Keratinocyte (primary cell): ENCODE data around the gene PRPSAP1. TPM values are rescaled to one million over a fixed set of nuclear protein-coding genes. Genes with fewer than 3 reads are reported as not detected.

Source experiments
- DNase-seq: peaks from one replicate; pipeline ENCODE4 v3.0.0-alpha.2; 2011; ENCODE audit warnings: low read depth, missing footprints, low spot score
- FAIRE-seq: peaks from 2 replicates; lab custom pipeline; 2011; peaks lifted over from hg19 to GRCh38; lab: Jason Lieb, UNC
- H2AFZ ChIP-seq: 2 replicates; pipeline ENCODE4 v1.6.0; 2012; ENCODE audit warnings: low read length, control low read depth, inconsistent platforms; ENCODE audit not compliant: control insufficient read depth
- H3K27ac ChIP-seq: 2 replicates; pipeline ENCODE4 v1.5.1; 2011; ENCODE audit warnings: low read length; ENCODE audit not compliant: control insufficient read depth, insufficient read depth
- H3K27me3 ChIP-seq: 3 replicates; pipeline ENCODE4 v1.6.0; 2011; ENCODE audit warnings: low read length; ENCODE audit not compliant: control insufficient read depth, insufficient read depth; ENCODE audit errors: extremely low read depth
- H3K36me3 ChIP-seq, 2 experiments: 2 replicates in 1 of 2; 3 replicates in 1 of 2; pipeline ENCODE4 v1.5.1; 2011; ENCODE audit warnings: low read length in 2 of 2, mild to moderate bottlenecking in 1 of 2; ENCODE audit not compliant: control insufficient read depth in 2 of 2, insufficient read depth in 2 of 2; ENCODE audit errors: extremely low read depth in 1 of 2
- H3K4me1 ChIP-seq: 3 replicates; pipeline ENCODE4 v1.5.1; 2011; ENCODE audit warnings: low read length; ENCODE audit not compliant: control insufficient read depth, insufficient read depth; ENCODE audit errors: extremely low read depth
- H3K4me2 ChIP-seq: 3 replicates; pipeline ENCODE4 v1.6.0; 2011; ENCODE audit warnings: low read depth, low read length; ENCODE audit not compliant: control insufficient read depth, insufficient read depth; ENCODE audit errors: extremely low read depth
- H3K4me3 ChIP-seq, 3 experiments: fragments of 200-600 bp in 1 of 3; sonication (generic) in 1 of 3; 2 replicates in 2 of 3; 3 replicates in 1 of 3; pipeline ENCODE4 v1.5.1; 2011 to 2016; ENCODE audit warnings: low read length in 3 of 3, mild to moderate bottlenecking in 3 of 3, control low read depth in 2 of 3, inconsistent platforms in 1 of 3, low read depth in 1 of 3, mixed read lengths in 1 of 3, mixed run types in 1 of 3, moderate library complexity in 1 of 3; ENCODE audit not compliant: control insufficient read depth in 2 of 3, insufficient read depth in 2 of 3; ENCODE audit errors: extremely low read depth in 1 of 3
- H3K79me2 ChIP-seq: 2 replicates; pipeline ENCODE4 v1.6.0; 2012; ENCODE audit warnings: low read length; ENCODE audit not compliant: control insufficient read depth, insufficient read depth
- H3K9ac ChIP-seq: 3 replicates; pipeline ENCODE4 v1.6.0; 2011; ENCODE audit warnings: low read length; ENCODE audit not compliant: control insufficient read depth, insufficient read depth; ENCODE audit errors: extremely low read depth
- H3K9me1 ChIP-seq: 3 replicates; pipeline ENCODE4 v1.6.0; 2011; ENCODE audit warnings: low read length; ENCODE audit not compliant: control insufficient read depth, insufficient read depth; ENCODE audit errors: extremely low read depth
- H3K9me3 ChIP-seq: 2 replicates; pipeline ENCODE4 v1.5.1; 2012; ENCODE audit warnings: low read depth, low read length; ENCODE audit not compliant: control insufficient read depth
- H4K20me1 ChIP-seq: 3 replicates; pipeline ENCODE4 v1.6.0; 2011; ENCODE audit warnings: low read length; ENCODE audit not compliant: control insufficient read depth, insufficient read depth; ENCODE audit errors: extremely low read depth
- CTCF ChIP-seq, 3 experiments: IDR thresholded peaks in 1 of 3; conservative IDR thresholded peaks in 1 of 3; optimal IDR thresholded peaks in 1 of 3; 2 replicates in 2 of 3; 3 replicates in 1 of 3; pipeline versions ENCODE3 to v1.5.1; 2011; ENCODE audit warnings: low read length in 3 of 3, mild to moderate bottlenecking in 3 of 3, moderate library complexity in 2 of 3, control low read depth in 1 of 3, inconsistent platforms in 1 of 3; ENCODE audit not compliant: insufficient read depth in 2 of 3; ENCODE audit errors: extremely low read depth in 1 of 3
- EZH2 ChIP-seq: IDR thresholded peaks from one replicate; pipeline ENCODE4 v1.6.1; 2012; ENCODE audit warnings: inconsistent platforms, mild to moderate bottlenecking, low read length, moderate library complexity
- dilution Hi-C: fragments of 300-500 bp; cut with MboI; formaldehyde crosslinking; loops from one replicate; pipeline ENCODE4 v1.7.0; 2020; ENCODE audit warnings: low sequenced_read_pairs; ENCODE audit not compliant: extremely low pct_ligation_motif_present
- polyA plus RNA-seq, 5 experiments: library from polyadenylated mRNA; depleted of rRNA in 3 of 5; stranded (reverse) in 3 of 5; stranded (forward) in 1 of 5; unstranded in 1 of 5; fragments of >200 nt; gene quantifications; 1 replicate in 1 of 5; 2 replicates in 3 of 5; 3 replicates in 1 of 5; pipeline versions ENCODE4 v1.2.1 to v1.2.3, GENCODE V29; 2011 to 2012; ENCODE audit warnings: missing spikeins in 2 of 5, low read depth in 1 of 5, low replicate concordance in 1 of 5

The PRPSAP1 gene
- polyA plus RNA-seq, 1 donor (not counting 4 experiments of a cell fraction or from before 2014, with no cell fraction given) = 51.4 TPM

GRCh38 chr17:76384222-76384986 is 30.7 kb upstream of the PRPSAP1 start, which contains the start of gene SPHK1:
Gene SPHK1 (plus strand): TSS chr17:76384609. CDS start chr17:76385645, 1,036 bp downstream.
- Histone ChIP-seq H3K27me3 (no peaks in the 10 kb centered on the region), H3K4me1 (peaks cover 19% of the 10 kb centered on the region), H3K79me2 (peaks cover 34% of the 10 kb centered on the region), H2AFZ (peak within 1 kb of the TSS; percentile 60), H3K4me3 (peak within 1 kb of the TSS; percentile 76 to 89 (median 77)), H3K9me3 (no peaks in the 10 kb centered on the region), H3K36me3 (peaks cover 11 to 16% of the 10 kb centered on the region in 2 experiments), H3K27ac (peak within 1 kb of the TSS; percentile 87), H3K4me2 (peak within 1 kb of the TSS; percentile 95), H3K9me1 (no peaks in the 10 kb centered on the region), H3K9ac (peak within 1 kb of the TSS; percentile 93), H4K20me1 (peaks cover 5% of the 10 kb centered on the region)
- no peak for TF ChIP-seq CTCF (optimal IDR thresholded peaks at IDR 0.05 in 1 of 3, IDR thresholded peaks at IDR 0.05 in 1 of 3, conservative IDR thresholded peaks at IDR 0.05 in 1 of 3; ENCODE audit: extremely low read depth in 1 of 3, insufficient read depth in 2 of 3, low read length in 3 of 3)
- no peak for TF ChIP-seq EZH2
- FAIRE-seq (no peak), DNase-seq (no peak)
- dilution Hi-C loops = no loop called here

GRCh38 chr17:76383546-76384221 is 30.0 kb upstream of the PRPSAP1 start:
- dilution Hi-C loops = no loop called here
- FAIRE-seq = no peak
- no peak for TF ChIP-seq EZH2
- TF ChIP-seq CTCF (optimal IDR thresholded peaks at IDR 0.05 in 1 of 3, IDR thresholded peaks at IDR 0.05 in 1 of 3, conservative IDR thresholded peaks at IDR 0.05 in 1 of 3; ENCODE audit: extremely low read depth in 1 of 3, insufficient read depth in 2 of 3, low read length in 3 of 3) = peak in 2 of 3 experiments; percentile 13 to 16

More at GRCh38 chr17:76383546-76384221, 30.0 kb upstream of the PRPSAP1 start:
- H3K4me2 ChIP-seq = peak overlapping the region; percentile 95
- no peaks in the 10 kb centered on the region for H3K9me3 ChIP-seq
- peak overlapping the region; percentile 68 to 89 (median 73) for H3K4me3 ChIP-seq
- peak overlapping the region; percentile 60 for H2AFZ ChIP-seq
- peak overlapping the region; percentile 87 for H3K27ac ChIP-seq
- H3K9me1 ChIP-seq = no peaks in the 10 kb centered on the region
- peaks cover 11 to 16% of the 10 kb centered on the region in 2 experiments for H3K36me3 ChIP-seq
- DNase-seq = no peak
- peaks cover 5% of the 10 kb centered on the region for H4K20me1 ChIP-seq
- H3K9ac ChIP-seq = peak overlapping the region; percentile 93
- no peaks in the 10 kb centered on the region for H3K27me3 ChIP-seq
- H3K79me2 ChIP-seq = peaks cover 34% of the 10 kb centered on the region
- peaks cover 19% of the 10 kb centered on the region for H3K4me1 ChIP-seq
